Body of pancreas (tissue), 2 donors: Measurements from ENCODE around the gene FAM174B. TPM values are rescaled to one million over a fixed set of nuclear protein-coding genes. Genes with fewer than 3 reads are reported as not detected.

Experiments used
- total RNA-seq, 2 donors: library from RNA; depleted of rRNA; stranded (reverse); fragments of >200 nt; gene quantifications; one replicate each; pipeline ENCODE4 v1.1.0, GENCODE V29; 2016

FAM174B gene
- total RNA-seq, 2 donors from 2014 or later = 51.4 to 59.9 TPM

Other genes starting within 250 kb of the FAM174B start
- gene CHD2, start 244.5 kb upstream of the FAM174B start, total RNA-seq = 10 to 100 TPM; 63.9 to 70.0 TPM